Transverse colon (tissue), 4 donors: ENCODE results near the gene USP7. TPM values are rescaled to one million over a fixed set of nuclear protein-coding genes. Genes with fewer than 3 reads are reported as not detected.

Source experiments
- DNase-seq: peaks from one replicate; pipeline ENCODE4 v3.0.0-alpha.2; 2019
- H3K27ac ChIP-seq, 4 donors: fragments of 200-600 bp; sonication (generic); 2 replicates each; pipeline ENCODE4 v1.5.1; 2016 to 2018; ENCODE audit warnings: inconsistent platforms in 4 of 4
- H3K27me3 ChIP-seq: fragments of 200-600 bp; sonication (generic); 2 replicates; pipeline ENCODE4 v1.5.1; 2017; ENCODE audit warnings: inconsistent platforms
- H3K36me3 ChIP-seq, 4 donors: fragments of 200-600 bp; sonication (generic); 2 replicates each; pipeline ENCODE4 v1.5.1; 2017 to 2019; ENCODE audit warnings: inconsistent platforms in 4 of 4
- H3K4me1 ChIP-seq, 4 donors: fragments of 200-600 bp; sonication (generic); 2 replicates each; pipeline ENCODE4 v1.5.1; 2017 to 2020; ENCODE audit warnings: inconsistent platforms in 4 of 4
- H3K4me3 ChIP-seq, 4 donors: fragments of 200-600 bp; sonication (generic); 1 replicate in 1 of 4; 2 replicates in 3 of 4; pipeline versions ENCODE4 v1.5.1 to v1.6.1; 2017 to 2019; ENCODE audit warnings: inconsistent platforms in 4 of 4
- H3K9me3 ChIP-seq, 2 donors: fragments of 200-600 bp; sonication (generic); 2 replicates each; pipeline ENCODE4 v1.5.1; 2017 to 2019; ENCODE audit warnings: inconsistent platforms in 2 of 2
- EP300 ChIP-seq: sonication (generic); formaldehyde crosslinking; IDR thresholded peaks from one replicate; pipeline ENCODE4 v1.6.1; 2017; ENCODE audit warnings: antibody characterized with exemption, low read depth
- POLR2A ChIP-seq: fragments of 450-650 bp; IDR thresholded peaks from one replicate; pipeline ENCODE4 v1.6.1; 2016; ENCODE audit warnings: antibody characterized with exemption, mild to moderate bottlenecking, moderate library complexity
- POLR2AphosphoS5 ChIP-seq, 3 donors: sonication (generic); formaldehyde crosslinking; IDR thresholded peaks; one replicate each; pipeline ENCODE4 v1.6.1; 2016; ENCODE audit warnings: antibody characterized with exemption in 3 of 3
- WGBS, 2 donors: methylation state at CpG; one replicate each; pipeline ENCODE4 v1.1.5; 2018; ENCODE audit warnings: low coverage in 1 of 2; 5-methylcytosine and 5-hydroxymethylcytosine counted together
- in situ Hi-C, 4 donors: fragments of 200-750 bp; cut with MboI; loops; one replicate each; pipeline versions ENCODE4 v1.15.0 to v1.15.1; 2017; ENCODE audit warnings: low sequenced_read_pairs in 3 of 4, low pct_ligation_motif_present in 1 of 4, low pct_unique_long_range_greater_than_20kb in 1 of 4
- intact Hi-C: fragments of 100-400 bp; cut with DNase I; formaldehyde crosslinking; loops from one replicate; pipeline ENCODE4 v1.15.1; 2023; ENCODE audit warnings: low total_unique reads
- total RNA-seq, 4 donors: library from RNA; depleted of rRNA; stranded (reverse); fragments of >200 nt; gene quantifications; one replicate each; pipeline ENCODE4 v1.1.0, GENCODE V29; 2016
- TF ChIP-seq, protein P1 (sequence below), 5 experiments: fragments of 200-600 bp in 3 of 5; fragments of 450-650 bp in 2 of 5; sonication (generic) in 3 of 5; IDR thresholded peaks; 1 replicate in 2 of 5; 2 replicates in 3 of 5; pipeline ENCODE4 v1.5.1; 2016 to 2017; ENCODE audit warnings: antibody characterized with exemption in 5 of 5, inconsistent platforms in 3 of 5, mild to moderate bottlenecking in 2 of 5, moderate library complexity in 1 of 5

Gene USP7
- total RNA-seq, 4 donors from 2014 or later = 72.9 to 419 (median 158) TPM

DNA sequence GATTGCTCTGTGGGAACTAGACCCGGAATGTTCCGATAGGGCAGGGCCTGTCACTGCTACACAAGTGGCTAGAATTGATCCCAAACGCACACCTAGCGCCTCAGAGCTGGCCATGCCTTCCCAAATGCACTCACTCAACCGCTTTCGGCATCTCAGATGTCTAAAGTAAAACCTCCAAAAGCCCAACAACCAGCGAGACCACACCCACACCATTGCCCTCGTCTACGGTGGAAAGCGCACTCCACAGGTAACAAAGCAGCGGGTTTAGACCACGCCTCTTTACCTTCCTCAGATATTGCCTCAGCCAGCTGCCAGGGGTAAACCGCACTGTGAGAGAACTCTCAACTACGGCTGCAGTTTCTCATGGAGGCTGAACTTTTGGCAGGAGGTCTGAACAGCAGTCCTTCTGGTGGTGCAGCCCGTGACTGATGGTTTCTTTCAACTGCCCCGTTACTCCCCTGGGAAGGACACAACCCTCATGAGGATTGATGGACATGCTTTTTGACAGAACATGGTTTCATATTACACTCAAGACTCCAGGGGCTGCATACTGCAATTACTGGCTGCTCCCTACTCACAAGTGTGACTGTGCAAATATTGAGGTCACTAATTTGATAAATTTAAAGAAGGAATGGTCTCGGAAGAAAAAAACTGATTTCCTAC lies 34.5 kb downstream of the USP7 start:
- 77 to 90% methylated on average over 3 to 17 of the region's 17 CpGs for WGBS, 2 donors
- Histone ChIP-seq H3K4me3 (no peak overlapping the region), H3K4me1 (peaks cover 7 to 55% (median 24%) of the 10 kb centered on the region in 4 donors), H3K27me3 (no peaks in the 10 kb centered on the region), H3K9me3 (no peaks in the 10 kb centered on the region), H3K27ac (no peak overlapping the region), H3K36me3 (peaks cover 0 to 4% (median 0%) of the 10 kb centered on the region in 4 donors)
- TF ChIP-seq POLR2A (no peak), POLR2AphosphoS5 (IDR thresholded peaks at IDR 0.05) (no peak), EP300 (no peak)
- TF ChIP-seq, protein P1, sequence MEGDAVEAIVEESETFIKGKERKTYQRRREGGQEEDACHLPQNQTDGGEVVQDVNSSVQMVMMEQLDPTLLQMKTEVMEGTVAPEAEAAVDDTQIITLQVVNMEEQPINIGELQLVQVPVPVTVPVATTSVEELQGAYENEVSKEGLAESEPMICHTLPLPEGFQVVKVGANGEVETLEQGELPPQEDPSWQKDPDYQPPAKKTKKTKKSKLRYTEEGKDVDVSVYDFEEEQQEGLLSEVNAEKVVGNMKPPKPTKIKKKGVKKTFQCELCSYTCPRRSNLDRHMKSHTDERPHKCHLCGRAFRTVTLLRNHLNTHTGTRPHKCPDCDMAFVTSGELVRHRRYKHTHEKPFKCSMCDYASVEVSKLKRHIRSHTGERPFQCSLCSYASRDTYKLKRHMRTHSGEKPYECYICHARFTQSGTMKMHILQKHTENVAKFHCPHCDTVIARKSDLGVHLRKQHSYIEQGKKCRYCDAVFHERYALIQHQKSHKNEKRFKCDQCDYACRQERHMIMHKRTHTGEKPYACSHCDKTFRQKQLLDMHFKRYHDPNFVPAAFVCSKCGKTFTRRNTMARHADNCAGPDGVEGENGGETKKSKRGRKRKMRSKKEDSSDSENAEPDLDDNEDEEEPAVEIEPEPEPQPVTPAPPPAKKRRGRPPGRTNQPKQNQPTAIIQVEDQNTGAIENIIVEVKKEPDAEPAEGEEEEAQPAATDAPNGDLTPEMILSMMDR (IDR thresholded peaks at IDR 0.05) = no peak
- DNase-seq = no peak
- in situ Hi-C loops = no loop called here
- intact Hi-C loops = no loop called here

DNA sequence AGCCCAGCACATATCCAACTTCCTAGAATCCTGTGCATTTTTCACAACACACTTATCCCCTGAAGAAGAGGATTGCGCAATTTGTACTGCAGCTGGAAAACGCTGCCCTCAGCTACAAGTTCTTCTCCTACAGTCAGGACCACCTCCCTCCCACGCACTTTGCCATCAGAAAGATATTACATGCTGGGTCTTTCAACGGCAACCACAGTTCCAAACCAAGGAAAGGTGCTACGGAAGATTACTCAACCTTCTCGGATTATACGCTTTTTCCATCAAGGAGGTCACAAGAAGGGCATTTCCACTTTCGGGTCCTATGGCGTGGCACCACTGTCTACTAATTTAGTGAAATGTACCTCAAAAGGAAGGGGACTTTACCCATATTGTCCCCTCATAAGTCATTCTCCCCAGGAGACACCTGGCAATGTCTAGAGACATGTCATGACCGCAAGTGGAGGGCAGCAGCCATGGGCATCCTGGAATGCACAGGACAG lies 35.2 kb downstream of the USP7 start:
- DNase-seq = no peak
- H3K4me3 ChIP-seq = no peak overlapping the region
- no peaks in the 10 kb centered on the region for H3K27me3 ChIP-seq
- no peak for TF ChIP-seq POLR2AphosphoS5 (IDR thresholded peaks at IDR 0.05)
- no peak for TF ChIP-seq POLR2A
- TF ChIP-seq, protein P1 (IDR thresholded peaks at IDR 0.05) = no peak
- no peak for TF ChIP-seq EP300
- peaks cover 7 to 56% (median 30%) of the 10 kb centered on the region in 4 donors for H3K4me1 ChIP-seq
- in situ Hi-C loops (no loop called here), intact Hi-C loops (no loop called here)
- H3K36me3 ChIP-seq = peaks cover 0 to 4% (median 0%) of the 10 kb centered on the region in 4 donors
- no peaks in the 10 kb centered on the region for H3K9me3 ChIP-seq
- WGBS, 2 donors = 66 to 74% methylated on average over 4 to 10 of the region's 10 CpGs
- no peak overlapping the region for H3K27ac ChIP-seq

DNA sequence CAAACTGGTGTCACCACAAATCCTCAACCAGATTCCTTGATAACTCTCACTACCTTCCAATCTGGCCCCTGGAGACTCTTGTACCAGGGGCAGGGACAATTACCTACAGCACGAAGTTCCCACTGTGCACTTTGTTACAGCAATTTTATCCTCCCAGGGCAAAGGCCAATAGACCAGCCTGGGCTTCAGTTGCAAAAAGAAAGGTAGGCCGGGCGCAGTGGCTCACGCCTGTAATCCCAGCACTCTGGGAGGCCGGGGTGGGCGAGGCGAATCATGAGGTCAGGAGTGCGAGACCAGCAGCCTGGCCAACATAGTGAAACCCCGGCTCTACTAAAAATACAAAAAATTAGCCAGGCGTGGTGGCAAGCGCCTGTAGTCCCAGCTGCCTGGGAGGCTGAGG lies 36.9 kb downstream of the USP7 start:
- TF ChIP-seq POLR2AphosphoS5 (IDR thresholded peaks at IDR 0.05) (no peak), POLR2A (no peak), EP300 (no peak)
- TF ChIP-seq, protein P1 (IDR thresholded peaks at IDR 0.05) = no peak
- Histone ChIP-seq H3K4me1 (peaks cover 7 to 57% (median 31%) of the 10 kb centered on the region in 4 donors), H3K27ac (peak overlapping the region in 3 of 4 donors; percentile 12 to 43 (median 34)), H3K4me3 (no peak overlapping the region), H3K36me3 (peaks cover 0 to 12% (median 5%) of the 10 kb centered on the region in 4 donors), H3K27me3 (no peaks in the 10 kb centered on the region), H3K9me3 (no peaks in the 10 kb centered on the region)
- DNase-seq = peak; percentile 34
- intact Hi-C loops = no loop called here
- in situ Hi-C loops = no loop called here
- 92 to 100% methylated on average over 3 to 10 of the region's 11 CpGs for WGBS, 2 donors

DNA sequence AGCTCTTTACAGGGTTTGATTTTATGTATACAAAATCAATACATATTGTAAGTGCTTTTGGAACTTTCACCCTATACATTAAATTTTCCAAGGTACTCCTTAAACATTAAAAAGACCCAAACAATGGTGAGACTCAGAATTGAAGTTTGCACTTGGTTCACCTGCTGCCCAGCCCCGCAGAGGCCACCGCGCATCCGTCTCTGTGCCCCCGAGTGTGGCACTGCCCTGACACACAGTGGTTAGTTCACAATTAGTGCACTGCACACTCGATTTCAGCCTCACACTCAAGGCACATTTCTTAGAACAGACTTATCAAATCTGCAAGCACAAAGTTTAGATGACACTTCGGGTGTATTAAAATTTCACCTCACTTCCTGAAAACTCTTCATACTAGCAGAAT lies 38.3 kb downstream of the USP7 start:
- Histone ChIP-seq H3K36me3 (peaks cover 0 to 21% (median 10%) of the 10 kb centered on the region in 4 donors), H3K9me3 (no peaks in the 10 kb centered on the region), H3K4me1 (peaks cover 7 to 57% (median 31%) of the 10 kb centered on the region in 4 donors), H3K4me3 (no peak overlapping the region), H3K27me3 (no peaks in the 10 kb centered on the region), H3K27ac (no peak overlapping the region)
- no peak for TF ChIP-seq POLR2A
- TF ChIP-seq POLR2AphosphoS5 (IDR thresholded peaks at IDR 0.05) = no peak
- TF ChIP-seq, protein P1 (IDR thresholded peaks at IDR 0.05) = no peak
- TF ChIP-seq EP300 = no peak
- in situ Hi-C loops = no loop called here
- no peak for DNase-seq
- intact Hi-C loops = no loop called here
- 83 to 87% methylated on average over 1 to 7 of the region's 7 CpGs for WGBS, 2 donors
